K562 (cell line): Measurements from ENCODE around the gene NPIPB6.

Experiments used
- AFF1 ChIP-seq, 2 experiments: fragments of 450-650 bp; IDR thresholded peaks; 2 replicates each; pipeline ENCODE4 v1.6.1; 2018; ENCODE audit warnings: mild to moderate bottlenecking in 2 of 2, low read depth in 1 of 2; ENCODE audit not compliant: partially characterized antibody in 2 of 2
- BRD4 ChIP-seq: fragments of 200-600 bp; sonication (generic); IDR thresholded peaks from 2 replicates; pipeline ENCODE4 v1.6.1; 2017; ENCODE audit warnings: inconsistent platforms
- CBX8 ChIP-seq: fragments of 200-600 bp; sonication (generic); IDR thresholded peaks from 2 replicates; pipeline ENCODE4 v1.6.1; 2012; ENCODE audit warnings: borderline replicate concordance, mixed run types, low read depth, mild to moderate bottlenecking, moderate library complexity, mixed read lengths, low read length, control low read depth, inconsistent platforms; ENCODE audit not compliant: poor library complexity, severe bottlenecking; ENCODE audit errors: extremely low read depth
- CHD1 ChIP-seq: fragments of 200-600 bp; sonication (generic); IDR thresholded peaks from one replicate; pipeline ENCODE4 v1.6.1; 2012; ENCODE audit warnings: mild to moderate bottlenecking, moderate library complexity, low read length, inconsistent platforms
- CHD7 ChIP-seq: fragments of 200-600 bp; sonication (generic); IDR thresholded peaks from one replicate; pipeline ENCODE4 v1.6.1; 2012; ENCODE audit warnings: mild to moderate bottlenecking, low read depth, low read length, inconsistent platforms
- CTCF ChIP-seq, 3 experiments: IDR thresholded peaks in 2 of 3; conservative IDR thresholded peaks in 1 of 3; 2 replicates each; pipeline ENCODE4 v1.5.1; 2011 to 2012; ENCODE audit warnings: low read length in 3 of 3, mild to moderate bottlenecking in 3 of 3, control low read depth in 2 of 3, improper control_type of control experiment in 1 of 3, inconsistent platforms in 1 of 3, low read depth in 1 of 3, mixed read lengths in 1 of 3, moderate library complexity in 1 of 3; ENCODE audit not compliant: insufficient read depth in 2 of 3
- FOXJ3 ChIP-seq: sonication (generic); formaldehyde crosslinking; IDR thresholded peaks from 2 replicates; pipeline ENCODE4 v1.4.0; 2020; ENCODE audit warnings: mild to moderate bottlenecking, missing genetic modification reagents
- POLR2AphosphoS5 ChIP-seq: IDR thresholded peaks from 2 replicates; pipeline ENCODE4 v1.6.1; 2011; ENCODE audit warnings: mild to moderate bottlenecking, low read depth, low read length, moderate library complexity; ENCODE audit not compliant: control insufficient read depth, insufficient read depth
- RAD21 ChIP-seq, 2 experiments: fragments of 250-450 bp in 1 of 2; fragments of 450-650 bp in 1 of 2; sonication (Bioruptor Pico) in 1 of 2; formaldehyde crosslinking in 1 of 2; IDR thresholded peaks in 1 of 2; conservative IDR thresholded peaks in 1 of 2; 2 replicates each; pipeline versions ENCODE4 v1.4.0 to v1.8.0; 2020 to 2022; ENCODE audit warnings: mild to moderate bottlenecking in 2 of 2, moderate library complexity in 1 of 2
- SRSF9 ChIP-seq: fragments of 200-400 bp; formaldehyde crosslinking; IDR thresholded peaks from 2 replicates; pipeline ENCODE4 v1.6.1; 2017; ENCODE audit warnings: low read depth, low read length, borderline replicate concordance
- XRCC5 ChIP-seq: fragments of 200-400 bp; formaldehyde crosslinking; IDR thresholded peaks from 2 replicates; pipeline ENCODE4 v1.6.1; 2017; ENCODE audit warnings: low read depth, mild to moderate bottlenecking, low read length
- ZNF134 ChIP-seq: fragments of 250-450 bp; sonication (Bioruptor Pico); conservative IDR thresholded peaks from 2 replicates; pipeline ENCODE4 v1.4.0; 2020
- ZNF431 ChIP-seq: sonication (generic); formaldehyde crosslinking; IDR thresholded peaks from 2 replicates; pipeline ENCODE4 v1.8.0; 2022; ENCODE audit warnings: mild to moderate bottlenecking, missing genetic modification reagents
- ZNF785 ChIP-seq: fragments of 250-450 bp; sonication (Bioruptor Pico); IDR thresholded peaks from 2 replicates; pipeline ENCODE4 v1.4.0; 2020; ENCODE audit warnings: mild to moderate bottlenecking

- no peak for TF ChIP-seq CHD7
- no peak for TF ChIP-seq FOXJ3 (CRISPR knock-in tag)
- TF ChIP-seq ZNF431 (CRISPR knock-in tag) = no peak
- no peak for TF ChIP-seq POLR2AphosphoS5
- TF ChIP-seq ZNF785 (CRISPR knock-in tag) = no peak
- TF ChIP-seq SRSF9 = no peak
- no peak for TF ChIP-seq XRCC5
- no peak for TF ChIP-seq CTCF (IDR thresholded peaks at IDR 0.05 in 2 of 3, conservative IDR thresholded peaks at IDR 0.05 in 1 of 3; ENCODE audit: insufficient read depth in 2 of 3, low read depth in 1 of 3, low read length in 3 of 3)
- TF ChIP-seq AFF1 (IDR thresholded peaks at IDR 0.05; ENCODE audit: low read depth in 1 of 2, partially characterized antibody in 2 of 2) = no peak
- no peak for TF ChIP-seq ZNF134 (CRISPR knock-in tag)
- TF ChIP-seq BRD4 = no peak
- no peak for TF ChIP-seq CBX8
- no peak for TF ChIP-seq RAD21 (CRISPR knock-in tag; conservative IDR thresholded peaks at IDR 0.05 in 1 of 2, IDR thresholded peaks at IDR 0.05 in 1 of 2)
- TF ChIP-seq CHD1 = no peak
Observed at GRCh38 chr16:28293601-28293960, 69.7 kb downstream of the NPIPB6 start.
